Measurements from ENCODE around the gene ARIH2.
"Not testable (repeated sequence)": the region's sequence is repeated elsewhere in the genome, so short reads cannot be mapped to it uniquely, and the experiment has no call there.

Gene ARIH2

GRCh38 chr3:48918388-48919214 lies at the start of gene ARIH2:
ARIH2 (plus strand) TSS chr3:48918842; CDS start chr3:48927559, 8,717 bp downstream.
- DNase-seq = peak; percentile 84

- no peak for DNase-seq
Observed at GRCh38 chr3:48877671-48878070, 41.0 kb upstream of the ARIH2 start.

GRCh38 chr3:48879307-48879993 lies 39.2 kb upstream of the ARIH2 start:
- no peak for DNase-seq

GRCh38 chr3:48879994-48880377 lies 38.7 kb upstream of the ARIH2 start:
- no peak for DNase-seq

GRCh38 chr3:48881006-48881405 lies 37.6 kb upstream of the ARIH2 start:
- no peak for DNase-seq

- DNase-seq = no peak
Observed at GRCh38 chr3:48881652-48882114, 37.0 kb upstream of the ARIH2 start.

- DNase-seq = no peak
Observed at GRCh38 chr3:48885753-48886152, 32.9 kb upstream of the ARIH2 start.

GRCh38 chr3:48891606-48892005 lies 27.0 kb upstream of the ARIH2 start:
- DNase-seq = no peak

- DNase-seq = no peak
Observed at GRCh38 chr3:48894516-48894915, 24.1 kb upstream of the ARIH2 start.

- DNase-seq = no peak
Observed at GRCh38 chr3:48896936-48897335, 21.7 kb upstream of the ARIH2 start.

GRCh38 chr3:48897460-48898376 lies 20.9 kb upstream of the ARIH2 start:
- no peak for DNase-seq

GRCh38 chr3:48898383-48899234 lies 20.0 kb upstream of the ARIH2 start, which contains the start of gene SLC25A20:
SLC25A20 (minus strand) TSS chr3:48898882; CDS start chr3:48898794, 88 bp downstream.
- DNase-seq = peak; percentile 78

- no peak for DNase-seq
Observed at GRCh38 chr3:48899273-48899672, 19.4 kb upstream of the ARIH2 start.

- not testable (repeated sequence) for DNase-seq
Observed at GRCh38 chr3:48907026-48907425, 11.6 kb upstream of the ARIH2 start.

- DNase-seq = no peak
Observed at GRCh38 chr3:48915296-48915695, 3.3 kb upstream of the ARIH2 start.

- no peak for DNase-seq
Observed at GRCh38 chr3:48919215-48920138, 835 bp downstream of the ARIH2 start.

GRCh38 chr3:48926425-48927392 lies 8.1 kb downstream of the ARIH2 start:
- DNase-seq = no peak

GRCh38 chr3:48927928-48928327 lies 9.3 kb downstream of the ARIH2 start:
- no peak for DNase-seq

GRCh38 chr3:48928679-48929078 lies 10.0 kb downstream of the ARIH2 start:
- DNase-seq = no peak

Measured in kidney glomerular epithelial cell (primary cell).